HT-29 (cell line): ENCODE results near the gene NRG3. TPM values are rescaled to one million over a fixed set of nuclear protein-coding genes. Genes with fewer than 3 reads are reported as not detected.

ENCODE experiments used
- DNase-seq: peaks from one replicate; pipeline ENCODE4 v3.0.0-alpha.2; 2015; ENCODE audit warnings: low spot score
- total RNA-seq: library from RNA; depleted of rRNA; stranded (reverse); fragments of >200 nt; shearing (Covaris generic); gene quantifications from 2 replicates; pipeline ENCODE4 v1.2.3, GENCODE V29; 2014

The NRG3 gene
- total RNA-seq, 1 experiment from 2014 or later: not detected

- DNase-seq: no peak
Observed at GRCh38 chr10:82801289-82801688, 926.3 kb downstream of the NRG3 start.

GRCh38 chr10:82811621-82812020, 936.6 kb downstream of the NRG3 start:
- DNase-seq: peak; percentile 53

- DNase-seq: no peak
Observed at GRCh38 chr10:82813856-82814255, 938.9 kb downstream of the NRG3 start.

GRCh38 chr10:82814635-82815034, 939.6 kb downstream of the NRG3 start:
- no peak for DNase-seq

GRCh38 chr10:82815680-82816079, 940.7 kb downstream of the NRG3 start:
- DNase-seq: no peak

DNA sequence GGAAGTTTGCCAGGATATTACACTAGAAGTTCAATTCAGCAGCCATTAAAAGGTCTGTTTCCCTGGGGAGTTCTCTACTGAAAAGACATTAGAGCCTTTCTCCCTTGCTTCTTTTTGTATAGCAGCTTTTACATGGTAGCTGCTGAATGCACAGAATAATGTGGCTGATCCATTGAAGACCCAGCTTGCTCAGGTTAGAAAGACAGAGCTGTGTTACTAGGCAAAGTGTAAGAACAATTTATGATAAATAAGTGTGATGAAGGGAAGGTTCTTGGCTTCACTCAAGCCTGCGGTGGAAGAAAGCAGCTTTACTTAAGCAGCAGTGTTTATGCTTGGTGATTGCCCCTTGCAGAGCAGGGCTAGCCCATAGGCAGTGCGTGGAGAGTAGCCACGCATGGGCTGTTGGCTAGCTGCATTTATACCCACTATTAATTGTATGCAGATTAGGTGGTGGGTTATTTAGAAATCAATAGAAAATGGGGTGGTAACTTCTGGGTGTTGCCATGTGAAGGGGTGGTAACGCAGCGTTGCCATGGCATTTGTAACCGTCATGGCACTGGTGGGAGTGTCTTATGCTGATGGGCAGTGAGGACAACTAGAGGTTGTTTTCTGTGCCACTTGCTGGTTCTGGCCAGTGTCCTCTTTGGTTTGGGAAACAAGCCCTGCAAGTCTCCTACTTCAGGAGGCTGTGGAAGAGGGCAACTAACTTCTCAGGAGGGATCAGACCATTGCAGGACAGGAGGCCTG, 942.9 kb downstream of the NRG3 start:
- DNase-seq: no peak

DNA sequence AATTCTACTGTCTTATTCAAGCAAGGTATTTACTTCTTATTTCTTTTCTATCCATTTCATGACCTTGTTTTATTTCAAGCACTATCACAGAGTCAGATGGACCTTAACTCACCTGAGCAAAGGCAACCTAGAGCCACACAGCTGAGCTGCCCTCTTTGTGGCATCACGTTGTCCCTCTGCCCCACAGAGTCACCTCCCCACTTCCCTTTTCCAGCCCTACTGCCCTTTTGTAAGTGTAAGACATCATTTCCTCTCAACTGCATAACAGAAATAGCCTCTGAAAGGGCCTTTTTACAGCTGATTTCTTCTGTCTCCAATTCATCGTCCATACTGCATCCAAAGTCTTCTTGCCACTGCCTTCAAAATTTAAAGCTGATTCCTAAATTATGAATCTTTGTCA, 946.0 kb downstream of the NRG3 start:
- no peak for DNase-seq

- DNase-seq: no peak
Observed at GRCh38 chr10:82826132-82826531, 951.1 kb downstream of the NRG3 start.

DNA sequence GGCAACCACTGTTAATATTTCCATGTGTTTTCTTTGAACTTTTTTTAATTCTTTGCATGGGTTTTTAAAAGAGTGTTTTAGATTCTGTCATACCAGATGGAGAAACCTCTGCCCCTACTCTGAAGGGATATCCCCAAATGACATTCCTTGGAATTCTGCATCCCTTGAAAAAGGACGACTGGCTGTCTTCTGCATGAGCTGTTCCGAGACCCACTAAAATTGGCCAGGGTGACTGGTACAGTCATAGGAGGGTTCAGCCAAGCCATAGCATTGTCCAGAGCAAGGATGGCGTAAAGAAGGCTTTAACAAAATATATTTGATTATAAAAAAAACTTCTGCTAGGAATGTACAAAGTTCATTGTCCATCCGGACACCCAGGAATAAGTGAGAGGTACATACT, 952.9 kb downstream of the NRG3 start:
- DNase-seq: no peak

DNA sequence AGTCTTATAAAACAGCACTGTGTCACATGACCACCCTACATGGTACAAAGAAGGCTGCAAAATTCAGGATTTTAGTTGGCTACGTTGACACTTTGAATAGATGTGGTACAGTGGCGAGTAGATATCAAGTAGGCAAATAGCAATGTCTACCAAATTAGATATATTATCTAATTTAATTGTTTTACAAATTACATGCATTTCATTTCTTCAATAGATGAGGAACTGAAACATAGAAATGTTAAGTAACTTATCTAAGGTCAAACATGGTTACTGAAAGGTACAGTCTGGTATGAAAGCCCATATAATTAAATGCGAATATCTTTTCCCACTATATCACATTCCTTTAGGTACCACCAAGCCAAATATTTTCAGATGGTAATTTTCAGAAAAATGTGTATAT, 972.2 kb downstream of the NRG3 start:
- DNase-seq: no peak

- DNase-seq: no peak
Observed at GRCh38 chr10:82850191-82850590, 975.2 kb downstream of the NRG3 start.

DNA sequence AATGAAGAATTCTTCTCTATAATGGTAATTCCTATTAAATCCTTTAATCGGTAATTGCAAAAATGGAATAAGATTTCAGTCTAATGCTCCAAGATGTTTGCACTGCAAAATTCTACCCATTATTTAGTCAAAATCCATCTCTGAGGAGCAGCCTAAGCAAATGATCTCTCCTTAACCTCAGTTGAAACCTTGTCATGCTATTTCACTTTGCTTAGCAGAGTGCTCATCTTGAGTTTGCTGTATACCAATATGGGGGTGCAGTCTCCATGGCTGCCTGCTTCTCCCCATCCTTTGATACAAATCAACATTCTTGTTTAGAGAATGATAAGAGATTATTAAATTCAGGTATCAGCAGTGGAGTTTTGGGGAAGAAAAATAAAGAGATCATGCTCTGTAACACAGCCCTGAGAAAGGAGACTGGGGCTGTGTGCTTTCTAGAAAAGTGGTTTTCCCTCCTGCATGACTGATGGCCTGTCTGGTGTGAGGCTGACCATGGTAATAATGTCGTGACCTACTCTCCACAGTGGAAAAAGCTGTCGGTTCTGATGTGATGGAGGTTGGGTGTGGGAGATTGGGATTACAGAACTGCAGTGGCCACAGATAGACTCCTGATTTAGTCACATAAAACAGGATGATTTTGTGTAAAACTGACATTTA, 982.1 kb downstream of the NRG3 start:
- DNase-seq: no peak

GRCh38 chr10:82861889-82862288, 986.9 kb downstream of the NRG3 start:
- DNase-seq: no peak

DNA sequence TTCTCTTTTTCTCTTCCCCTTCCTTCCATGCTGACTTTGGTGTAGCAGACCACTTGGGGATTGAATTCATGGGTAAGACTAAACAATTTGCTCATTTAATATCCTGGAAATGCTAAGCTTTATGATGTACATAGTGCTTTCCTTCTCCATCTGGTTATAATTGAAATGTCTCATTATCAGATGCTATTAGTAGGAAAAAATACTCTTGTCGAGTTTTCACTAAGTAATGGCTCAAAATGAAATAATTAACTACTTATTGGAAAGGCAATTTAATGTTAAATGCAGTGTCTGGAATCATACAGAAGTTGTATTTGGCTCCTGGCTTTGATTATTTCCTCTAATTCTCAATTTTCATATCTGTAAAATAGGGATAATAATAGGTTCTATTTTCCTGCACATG, 990.4 kb downstream of the NRG3 start:
- no peak for DNase-seq

- no peak for DNase-seq
Observed at GRCh38 chr10:82866424-82867020, 991.5 kb downstream of the NRG3 start.

GRCh38 chr10:82867056-82867455, 992.1 kb downstream of the NRG3 start:
- DNase-seq: no peak

DNA sequence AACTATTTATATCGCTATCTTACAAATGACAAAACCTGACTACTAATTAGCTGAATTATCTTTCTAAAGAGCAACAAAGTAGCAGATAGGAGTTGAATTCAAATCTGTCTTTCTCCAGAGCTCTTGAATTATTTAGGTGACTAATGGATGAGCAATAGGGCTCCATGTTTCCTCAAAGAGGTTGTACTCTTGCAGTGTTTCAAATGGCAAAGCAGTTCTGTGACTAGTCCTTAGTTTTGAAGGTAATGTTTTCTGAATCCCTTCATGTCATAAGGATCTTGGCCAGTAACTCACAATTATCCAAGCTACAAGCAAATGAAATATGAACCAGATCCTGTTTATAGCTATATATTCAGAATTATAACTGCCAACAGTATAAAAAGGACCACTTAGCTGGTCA, 999.7 kb downstream of the NRG3 start:
- DNase-seq: no peak

GRCh38 chr10:82880776-82881290, 1005.8 kb downstream of the NRG3 start:
- no peak for DNase-seq

DNA sequence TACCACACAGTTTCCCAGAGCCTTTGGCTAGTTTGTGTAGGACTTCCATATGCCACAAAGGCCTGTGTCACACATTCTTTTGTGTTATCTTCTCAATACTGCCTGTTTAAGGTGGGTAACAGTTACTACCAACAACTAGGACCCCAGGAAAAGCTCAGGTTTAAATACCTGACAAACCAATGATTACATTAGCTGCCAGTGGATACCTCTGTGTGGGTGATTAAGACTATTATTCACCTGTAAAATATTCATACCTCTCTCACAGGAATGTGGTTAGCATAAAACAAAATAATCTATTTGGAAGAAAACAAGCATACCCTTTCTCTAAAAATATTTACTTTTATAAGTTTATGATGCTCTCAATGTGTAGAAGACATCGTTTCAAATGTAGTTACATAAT, 1007.7 kb downstream of the NRG3 start:
- DNase-seq: no peak

DNA sequence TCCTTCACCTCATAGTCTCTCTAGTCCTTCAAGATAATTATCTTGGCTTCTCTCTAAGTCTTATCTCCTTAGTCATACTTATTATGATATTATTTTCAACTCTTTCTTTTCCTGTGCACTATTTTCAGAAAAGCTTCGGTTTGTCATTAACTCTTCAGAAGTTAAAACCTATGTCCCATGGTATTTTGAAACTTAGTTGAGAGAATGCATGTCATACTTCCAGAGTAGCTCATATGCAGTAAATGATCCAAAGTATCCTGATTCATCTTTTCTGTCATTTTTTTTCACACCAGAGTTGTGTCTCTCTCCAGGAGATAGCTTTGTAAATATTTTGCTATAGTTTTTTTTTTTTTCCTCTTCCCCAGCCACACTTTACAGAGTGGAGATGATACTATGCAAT, 1008.6 kb downstream of the NRG3 start:
- DNase-seq: no peak

- no peak for DNase-seq
Observed at GRCh38 chr10:82887488-82887887, 1012.5 kb downstream of the NRG3 start.

DNA sequence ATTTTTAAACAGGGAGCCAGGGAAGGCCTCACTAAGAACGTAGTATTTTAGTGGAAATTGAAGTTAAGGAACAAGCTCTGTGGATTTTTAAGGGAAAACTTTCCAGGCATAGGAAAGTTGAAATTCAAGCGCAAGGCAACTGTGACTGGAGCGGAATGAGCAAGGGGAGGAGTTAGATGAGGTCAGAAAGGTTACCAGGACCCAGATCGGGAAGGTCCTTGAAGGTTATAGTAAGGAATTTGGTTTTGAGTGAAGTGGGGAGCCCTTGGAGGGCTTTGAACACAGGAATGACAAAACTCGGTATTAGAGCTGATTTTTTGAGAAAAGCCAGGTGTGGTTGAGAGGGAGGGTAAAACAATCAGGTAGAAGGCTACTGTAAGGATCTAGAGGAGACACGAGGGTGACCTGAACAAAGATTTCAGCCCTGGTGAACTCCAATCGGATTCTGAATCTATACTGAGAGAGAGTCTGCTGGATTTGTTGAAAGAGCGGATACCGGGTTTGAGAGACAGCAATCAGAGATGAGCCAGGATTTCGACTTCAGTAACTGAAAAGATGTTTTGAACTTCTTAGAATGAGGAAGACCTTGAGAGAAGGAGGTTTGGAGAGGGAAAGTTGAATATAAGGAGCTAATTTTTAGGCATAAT, 1013.9 kb downstream of the NRG3 start:
- DNase-seq: no peak
